NT2/D1 (cell line): ENCODE measurements around the gene SINHCAF.

Experiments used
- DNase-seq: peaks from one replicate; pipeline ENCODE4 v3.0.0-alpha.2; 2011; ENCODE audit warnings: low read depth, low spot score
- H3K27me3 ChIP-seq: 2 replicates; pipeline ENCODE4 v1.6.0; 2011; ENCODE audit warnings: mild to moderate bottlenecking; ENCODE audit not compliant: insufficient read length, insufficient read depth
- H3K36me3 ChIP-seq: 2 replicates; pipeline ENCODE4 v1.6.1; 2011; ENCODE audit warnings: mild to moderate bottlenecking, low read length, mixed read lengths; ENCODE audit not compliant: insufficient read depth, insufficient read length
- H3K4me1 ChIP-seq: 2 replicates; pipeline ENCODE4 v1.5.1; 2011; ENCODE audit not compliant: insufficient read depth, insufficient read length
- H3K4me3 ChIP-seq: 2 replicates; pipeline ENCODE4 v1.5.1; 2011; ENCODE audit warnings: low read depth; ENCODE audit not compliant: insufficient read length
- H3K9ac ChIP-seq: 2 replicates; pipeline ENCODE4 v1.6.0; 2011; ENCODE audit warnings: low read depth; ENCODE audit not compliant: insufficient read length
- H3K9me3 ChIP-seq: 2 replicates; pipeline ENCODE4 v1.5.1; 2011; ENCODE audit warnings: mild to moderate bottlenecking, low read length; ENCODE audit not compliant: insufficient read depth
- SUZ12 ChIP-seq: IDR thresholded peaks from 2 replicates; pipeline ENCODE4 v1.6.1; 2011; ENCODE audit not compliant: insufficient read length, insufficient read depth; ENCODE audit errors: extremely low read depth
- YY1 ChIP-seq: IDR thresholded peaks from 2 replicates; pipeline ENCODE4 v1.6.1; 2011; ENCODE audit not compliant: insufficient read length, insufficient read depth
- ZNF274 ChIP-seq: IDR thresholded peaks from 2 replicates; pipeline ENCODE4 v1.6.1; 2011; ENCODE audit warnings: mild to moderate bottlenecking, low read depth, low read length

Gene SINHCAF

DNA sequence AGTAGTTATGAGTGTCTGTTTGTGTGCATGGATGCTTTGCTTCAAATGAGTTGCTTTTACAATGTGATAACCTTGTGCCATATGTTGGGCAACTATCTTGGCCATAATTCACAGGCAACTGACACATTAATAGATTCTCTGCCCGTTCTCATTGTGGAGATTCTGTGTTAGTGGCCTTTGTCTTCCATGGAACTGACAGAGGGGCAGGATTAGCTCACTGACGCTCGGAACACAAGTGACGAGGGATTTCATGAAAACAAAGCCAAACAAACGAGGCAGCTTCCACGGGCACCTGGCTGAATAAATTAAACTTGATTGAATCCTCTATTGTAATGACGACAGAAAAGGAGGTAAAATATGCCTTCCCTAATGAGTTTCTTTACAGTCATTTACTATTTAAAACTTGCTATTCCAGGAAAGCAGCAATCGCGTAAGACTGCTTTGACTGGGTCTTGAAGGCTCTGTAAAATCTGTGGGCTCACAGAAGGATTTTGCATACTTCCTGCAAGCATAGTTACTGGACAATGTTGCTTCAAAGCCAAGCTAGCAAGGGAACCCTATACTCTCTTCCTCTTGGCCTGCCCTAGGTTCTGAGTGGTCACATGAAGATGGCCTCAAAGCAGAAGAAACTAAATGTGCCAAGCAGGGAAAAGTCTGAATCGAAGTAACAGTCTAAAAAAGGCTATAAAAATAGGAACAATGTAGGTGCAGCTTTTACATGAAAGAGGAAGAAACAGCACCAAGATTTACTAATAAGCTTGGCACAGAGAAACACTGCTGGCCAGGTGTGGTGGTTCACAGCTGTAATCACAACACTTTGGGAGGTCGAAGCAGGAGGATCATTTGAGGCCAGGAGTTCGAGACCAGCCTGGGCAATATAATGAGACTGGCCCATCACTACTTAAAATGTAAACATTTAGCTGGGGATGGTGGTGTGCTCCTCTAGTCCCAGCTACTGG, 28.1 kb upstream of the SINHCAF start:
- no peak for DNase-seq
- no peaks in the 10 kb centered on the region for H3K4me1 ChIP-seq
- H3K36me3 ChIP-seq, result no peaks in the 10 kb centered on the region
- H3K4me3 ChIP-seq, result no peak overlapping the region
- H3K9ac ChIP-seq, result no peak overlapping the region
- no peaks in the 10 kb centered on the region for H3K27me3 ChIP-seq
- TF ChIP-seq YY1, result no peak
- TF ChIP-seq SUZ12, result no peak
- no peak for TF ChIP-seq ZNF274
- no peaks in the 10 kb centered on the region for H3K9me3 ChIP-seq

DNA sequence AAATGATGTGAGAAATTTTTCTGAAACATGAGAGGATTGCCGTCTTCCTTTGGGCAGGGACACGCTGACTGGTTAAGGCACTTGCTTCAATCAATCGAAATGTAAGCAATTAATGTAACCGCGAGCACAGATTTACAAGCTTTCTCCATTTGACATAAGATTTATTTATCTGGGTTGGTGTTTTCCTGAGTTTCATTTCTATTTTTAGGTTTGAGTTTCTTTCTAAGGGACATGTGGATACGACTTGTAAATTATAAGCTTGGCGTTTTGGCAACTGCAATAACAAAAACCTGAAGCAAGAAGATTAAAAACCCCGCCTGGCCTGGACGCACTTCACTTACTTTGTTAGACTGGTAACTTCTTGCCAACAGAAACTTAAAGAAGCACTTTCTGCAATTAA, 20.3 kb upstream of the SINHCAF start:
- DNase-seq, result no peak
- Histone ChIP-seq H3K4me3 (no peak overlapping the region), H3K9ac (no peak overlapping the region), H3K36me3 (no peaks in the 10 kb centered on the region), H3K4me1 (peaks cover 5% of the 10 kb centered on the region), H3K27me3 (no peaks in the 10 kb centered on the region), H3K9me3 (no peaks in the 10 kb centered on the region)
- no peak for TF ChIP-seq SUZ12
- no peak for TF ChIP-seq ZNF274
- TF ChIP-seq YY1, result no peak

DNA sequence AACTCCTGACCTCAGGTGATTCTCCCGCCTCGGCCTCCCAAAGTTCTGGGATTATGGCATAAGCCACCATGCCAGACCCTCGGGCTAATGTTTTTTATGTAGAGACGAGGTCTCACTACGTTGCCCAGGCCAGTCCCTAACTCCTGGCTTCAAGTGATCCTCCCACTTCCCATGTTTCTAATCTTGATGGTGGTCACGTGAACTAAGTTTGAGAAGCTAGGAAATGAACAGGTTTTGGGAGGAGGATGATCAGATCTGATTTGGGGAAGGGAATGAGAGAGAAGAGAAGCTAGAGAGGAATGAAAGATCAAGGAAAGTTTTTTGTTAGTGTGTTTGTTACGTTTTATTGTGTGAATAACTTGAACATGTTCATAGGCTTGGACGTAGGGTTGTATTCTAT, 17.2 kb upstream of the SINHCAF start:
- no peak for TF ChIP-seq YY1
- TF ChIP-seq ZNF274, result no peak
- no peak for TF ChIP-seq SUZ12
- no peak overlapping the region for H3K4me3 ChIP-seq
- H3K9ac ChIP-seq, result no peak overlapping the region
- H3K9me3 ChIP-seq, result no peaks in the 10 kb centered on the region
- DNase-seq, result no peak
- no peaks in the 10 kb centered on the region for H3K36me3 ChIP-seq
- no peaks in the 10 kb centered on the region for H3K27me3 ChIP-seq
- peaks cover 5% of the 10 kb centered on the region for H3K4me1 ChIP-seq

DNA sequence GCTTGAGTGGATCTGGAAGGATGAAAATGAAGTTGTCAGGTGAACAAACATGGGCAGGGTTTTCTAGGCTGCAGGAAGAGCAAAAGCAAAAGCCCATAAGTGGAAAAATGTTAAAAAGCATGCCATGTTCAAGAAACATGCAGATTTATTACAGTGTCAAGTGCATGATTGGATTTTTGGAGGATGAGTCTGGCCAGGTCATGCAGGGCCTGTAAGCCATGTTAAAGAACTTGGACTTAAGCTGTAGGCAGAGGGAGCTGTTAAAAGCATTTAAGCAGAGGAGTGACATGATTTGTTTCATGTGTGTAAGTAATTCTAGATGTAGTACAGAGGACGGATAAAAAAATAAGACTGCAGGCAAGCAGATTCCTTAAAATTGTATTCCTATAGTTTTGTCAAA, 16.3 kb upstream of the SINHCAF start:
- no peaks in the 10 kb centered on the region for H3K9me3 ChIP-seq
- TF ChIP-seq SUZ12 (no peak), YY1 (no peak), ZNF274 (no peak)
- H3K9ac ChIP-seq, result no peak overlapping the region
- H3K27me3 ChIP-seq, result no peaks in the 10 kb centered on the region
- H3K4me3 ChIP-seq, result no peak overlapping the region
- DNase-seq, result no peak
- peaks cover 5% of the 10 kb centered on the region for H3K4me1 ChIP-seq
- H3K36me3 ChIP-seq, result no peaks in the 10 kb centered on the region

DNA sequence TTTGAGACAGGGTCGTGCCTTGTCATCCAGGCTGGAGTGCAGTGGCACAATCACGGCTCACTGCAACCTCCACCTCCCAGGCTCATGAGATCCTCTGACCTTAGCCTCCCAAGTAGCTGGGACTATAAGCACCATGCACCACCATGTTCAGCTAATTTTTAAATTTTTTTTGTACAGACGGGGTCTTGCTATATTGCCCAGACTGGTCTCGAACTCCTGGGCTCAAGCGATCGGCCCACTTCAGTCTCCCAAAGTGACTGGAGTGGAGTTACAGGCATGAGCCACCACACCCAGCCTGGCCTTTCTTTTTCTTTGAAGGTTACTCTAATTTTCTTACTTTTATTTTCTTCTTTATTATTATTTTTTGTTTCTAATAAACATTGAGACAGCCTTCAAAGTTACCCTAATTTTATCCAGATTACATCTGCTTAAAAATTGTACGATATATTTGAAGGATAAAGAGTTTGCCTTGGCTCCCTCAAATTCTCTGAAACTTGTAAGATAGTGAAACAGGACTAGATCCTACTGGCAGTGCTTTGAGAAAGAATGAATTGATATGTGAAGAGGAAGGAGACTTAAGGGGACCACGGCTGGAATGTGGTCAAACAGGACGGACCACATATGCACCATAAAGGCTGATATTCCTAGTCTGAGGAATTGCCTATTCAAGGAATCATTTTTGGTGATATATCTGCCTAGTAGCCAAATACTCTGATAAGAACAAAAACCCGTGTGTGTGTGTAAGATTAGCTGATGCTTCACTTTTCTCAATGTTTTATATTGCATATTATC, 14.1 kb upstream of the SINHCAF start:
- no peaks in the 10 kb centered on the region for H3K9me3 ChIP-seq
- TF ChIP-seq ZNF274 (no peak), YY1 (no peak), SUZ12 (no peak)

DNA sequence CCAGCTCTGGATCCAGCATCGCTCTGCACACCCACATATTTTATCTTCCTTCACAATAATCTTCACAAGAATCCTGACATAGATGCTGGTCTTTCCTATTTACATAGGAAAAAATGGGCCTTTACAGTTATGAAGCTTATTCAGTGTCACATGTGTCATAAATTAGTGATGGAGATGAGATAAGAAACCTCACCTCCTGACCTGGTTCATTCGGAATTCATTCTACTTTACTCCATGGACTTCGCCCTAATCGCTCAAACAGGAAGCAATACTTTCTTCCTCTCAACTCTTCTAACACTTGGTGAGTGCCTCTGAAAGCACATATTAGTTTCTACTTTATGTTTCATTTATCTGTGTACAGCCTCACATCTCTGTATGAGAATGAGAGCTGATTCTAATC, 12.0 kb upstream of the SINHCAF start:
- Histone ChIP-seq H3K27me3 (no peaks in the 10 kb centered on the region), H3K9ac (no peak overlapping the region), H3K36me3 (no peaks in the 10 kb centered on the region), H3K9me3 (no peaks in the 10 kb centered on the region), H3K4me1 (no peaks in the 10 kb centered on the region), H3K4me3 (no peak overlapping the region)
- TF ChIP-seq ZNF274 (no peak), SUZ12 (no peak), YY1 (no peak)
- no peak for DNase-seq

More for the DNA sequence above, 14.1 kb upstream of the SINHCAF start:
- H3K4me1 ChIP-seq, result no peaks in the 10 kb centered on the region
- no peak overlapping the region for H3K9ac ChIP-seq
- DNase-seq, result no peak
- no peaks in the 10 kb centered on the region for H3K36me3 ChIP-seq
- H3K4me3 ChIP-seq, result no peak overlapping the region
- no peaks in the 10 kb centered on the region for H3K27me3 ChIP-seq

DNA sequence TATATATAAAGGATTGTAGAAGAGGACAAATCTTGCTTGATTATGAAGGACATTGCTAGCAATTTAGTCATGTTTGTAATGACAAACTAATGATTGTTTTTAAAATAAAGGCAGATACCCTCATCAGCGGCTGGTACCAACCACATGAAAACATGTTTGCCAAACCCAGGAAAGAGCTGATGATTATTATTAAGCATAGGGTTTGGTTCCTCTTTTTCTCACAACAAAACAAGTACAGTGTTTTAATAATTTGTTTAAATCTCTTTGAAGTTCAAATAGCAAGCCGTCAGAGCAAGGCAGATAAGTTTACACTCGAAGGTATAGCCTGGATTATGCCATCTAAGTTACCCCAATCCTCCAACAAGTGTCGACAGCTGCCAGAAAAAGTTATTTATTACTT, 5.3 kb upstream of the SINHCAF start:
- no peak for TF ChIP-seq YY1
- no peaks in the 10 kb centered on the region for H3K9me3 ChIP-seq
- no peak for DNase-seq
- H3K9ac ChIP-seq, result no peak overlapping the region
- no peaks in the 10 kb centered on the region for H3K36me3 ChIP-seq
- H3K4me1 ChIP-seq, result no peaks in the 10 kb centered on the region
- no peak overlapping the region for H3K4me3 ChIP-seq
- no peaks in the 10 kb centered on the region for H3K27me3 ChIP-seq
